ENCODE data around the gene HSD11B1. TPM values are rescaled to one million over a fixed set of nuclear protein-coding genes. Genes with fewer than 3 reads are reported as not detected.

HSD11B1 gene
- total RNA-seq, 1 experiment from 2014 or later = not detected

DNA sequence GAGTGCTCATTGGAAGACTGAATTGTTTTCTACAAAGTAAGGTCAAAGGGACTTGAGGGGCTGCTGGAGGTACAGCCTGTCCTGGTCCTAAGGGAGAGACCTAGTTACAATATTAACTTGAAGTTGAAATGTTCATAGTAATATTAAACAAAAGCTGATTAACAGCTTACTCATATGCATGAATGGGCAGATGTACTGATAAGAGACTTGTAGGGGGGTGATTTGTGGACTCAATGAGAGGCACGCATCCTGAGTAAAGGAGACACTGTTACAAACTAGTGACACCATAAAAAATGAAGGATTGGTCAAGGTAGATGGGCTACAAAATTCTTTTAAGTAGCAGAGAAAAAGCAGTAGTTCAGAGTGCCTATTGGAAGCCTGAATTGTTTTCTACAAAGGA lies 2.7 kb downstream of the HSD11B1 start:
- TF ChIP-seq, protein P1, sequence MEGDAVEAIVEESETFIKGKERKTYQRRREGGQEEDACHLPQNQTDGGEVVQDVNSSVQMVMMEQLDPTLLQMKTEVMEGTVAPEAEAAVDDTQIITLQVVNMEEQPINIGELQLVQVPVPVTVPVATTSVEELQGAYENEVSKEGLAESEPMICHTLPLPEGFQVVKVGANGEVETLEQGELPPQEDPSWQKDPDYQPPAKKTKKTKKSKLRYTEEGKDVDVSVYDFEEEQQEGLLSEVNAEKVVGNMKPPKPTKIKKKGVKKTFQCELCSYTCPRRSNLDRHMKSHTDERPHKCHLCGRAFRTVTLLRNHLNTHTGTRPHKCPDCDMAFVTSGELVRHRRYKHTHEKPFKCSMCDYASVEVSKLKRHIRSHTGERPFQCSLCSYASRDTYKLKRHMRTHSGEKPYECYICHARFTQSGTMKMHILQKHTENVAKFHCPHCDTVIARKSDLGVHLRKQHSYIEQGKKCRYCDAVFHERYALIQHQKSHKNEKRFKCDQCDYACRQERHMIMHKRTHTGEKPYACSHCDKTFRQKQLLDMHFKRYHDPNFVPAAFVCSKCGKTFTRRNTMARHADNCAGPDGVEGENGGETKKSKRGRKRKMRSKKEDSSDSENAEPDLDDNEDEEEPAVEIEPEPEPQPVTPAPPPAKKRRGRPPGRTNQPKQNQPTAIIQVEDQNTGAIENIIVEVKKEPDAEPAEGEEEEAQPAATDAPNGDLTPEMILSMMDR (IDR thresholded peaks at IDR 0.05) = no peak
- TF ChIP-seq TCF7L2 (IDR thresholded peaks at IDR 0.05; ENCODE audit: low read depth, low read length) (no peak), POLR2AphosphoS5 (IDR thresholded peaks at IDR 0.05; ENCODE audit: low read depth, low read length) (no peak)
- Histone ChIP-seq H3K27me3 (ENCODE audit: control insufficient read depth, insufficient read depth, low read length) (no peaks in the 10 kb centered on the region; the same call in none of the 2 replicates), H3K9me3 (ENCODE audit: control insufficient read depth, insufficient read depth, low read depth, low read length) (no peaks in the 10 kb centered on the region), H3K27ac (ENCODE audit: low read length) (no peak overlapping the region), H3K36me3 (ENCODE audit: control insufficient read depth, insufficient read depth, low read length) (no peaks in the 10 kb centered on the region), H3K4me1 (ENCODE audit: control insufficient read depth, insufficient read depth, low read length) (no peaks in the 10 kb centered on the region), H3K4me3 (ENCODE audit: low read depth in 2 of 2, low read length in 2 of 2) (no peak overlapping the region)
- in situ Hi-C loops (cut with HindIII; ENCODE audit: low pct_unique_long_range_greater_than_20kb, low sequenced_read_pairs) = no loop called here
- ChIA-PET CTCF (no interaction called here), POLR2A (no interaction called here)
- BruUV-seq (replicated peaks) = no TSS peak
- ATAC-seq = no peak
- no peak for DNase-seq (ENCODE audit: low read depth, low spot score)
- intact Hi-C loops (cut with micrococcal nuclease; ENCODE audit: unreplicated experiment) = no loop called here

DNA sequence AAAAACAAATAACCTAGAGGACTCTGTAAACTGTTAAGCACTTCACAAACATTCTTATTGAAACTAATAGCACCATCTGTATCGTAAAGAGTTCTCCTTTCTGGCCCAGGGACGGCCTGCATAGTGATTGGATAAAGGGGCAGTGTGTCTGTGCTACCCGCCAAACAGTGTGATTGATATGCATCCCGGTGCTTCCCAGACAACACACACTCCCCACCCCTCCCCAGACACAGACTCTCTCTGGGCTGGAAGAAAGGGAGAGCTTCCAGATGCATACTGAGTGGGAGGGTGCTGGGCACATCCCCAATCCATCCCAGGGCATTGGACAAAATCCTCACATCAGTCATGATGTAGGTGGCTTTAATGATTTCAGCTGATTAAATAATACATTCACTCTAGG lies 3.7 kb downstream of the HSD11B1 start:
- in situ Hi-C loops (cut with HindIII; ENCODE audit: low pct_unique_long_range_greater_than_20kb, low sequenced_read_pairs) = no loop called here
- ChIA-PET POLR2A (no interaction called here), CTCF (no interaction called here)
- no peaks in the 10 kb centered on the region; the same call in none of the 2 replicates for H3K27me3 ChIP-seq (ENCODE audit: control insufficient read depth, insufficient read depth, low read length)
- no peaks in the 10 kb centered on the region for H3K36me3 ChIP-seq (ENCODE audit: control insufficient read depth, insufficient read depth, low read length)
- H3K4me1 ChIP-seq (ENCODE audit: control insufficient read depth, insufficient read depth, low read length) = no peaks in the 10 kb centered on the region
- H3K9me3 ChIP-seq (ENCODE audit: control insufficient read depth, insufficient read depth, low read depth, low read length) = no peaks in the 10 kb centered on the region
- intact Hi-C loops (cut with micrococcal nuclease; ENCODE audit: unreplicated experiment) = no loop called here
- TF ChIP-seq, protein P2, sequence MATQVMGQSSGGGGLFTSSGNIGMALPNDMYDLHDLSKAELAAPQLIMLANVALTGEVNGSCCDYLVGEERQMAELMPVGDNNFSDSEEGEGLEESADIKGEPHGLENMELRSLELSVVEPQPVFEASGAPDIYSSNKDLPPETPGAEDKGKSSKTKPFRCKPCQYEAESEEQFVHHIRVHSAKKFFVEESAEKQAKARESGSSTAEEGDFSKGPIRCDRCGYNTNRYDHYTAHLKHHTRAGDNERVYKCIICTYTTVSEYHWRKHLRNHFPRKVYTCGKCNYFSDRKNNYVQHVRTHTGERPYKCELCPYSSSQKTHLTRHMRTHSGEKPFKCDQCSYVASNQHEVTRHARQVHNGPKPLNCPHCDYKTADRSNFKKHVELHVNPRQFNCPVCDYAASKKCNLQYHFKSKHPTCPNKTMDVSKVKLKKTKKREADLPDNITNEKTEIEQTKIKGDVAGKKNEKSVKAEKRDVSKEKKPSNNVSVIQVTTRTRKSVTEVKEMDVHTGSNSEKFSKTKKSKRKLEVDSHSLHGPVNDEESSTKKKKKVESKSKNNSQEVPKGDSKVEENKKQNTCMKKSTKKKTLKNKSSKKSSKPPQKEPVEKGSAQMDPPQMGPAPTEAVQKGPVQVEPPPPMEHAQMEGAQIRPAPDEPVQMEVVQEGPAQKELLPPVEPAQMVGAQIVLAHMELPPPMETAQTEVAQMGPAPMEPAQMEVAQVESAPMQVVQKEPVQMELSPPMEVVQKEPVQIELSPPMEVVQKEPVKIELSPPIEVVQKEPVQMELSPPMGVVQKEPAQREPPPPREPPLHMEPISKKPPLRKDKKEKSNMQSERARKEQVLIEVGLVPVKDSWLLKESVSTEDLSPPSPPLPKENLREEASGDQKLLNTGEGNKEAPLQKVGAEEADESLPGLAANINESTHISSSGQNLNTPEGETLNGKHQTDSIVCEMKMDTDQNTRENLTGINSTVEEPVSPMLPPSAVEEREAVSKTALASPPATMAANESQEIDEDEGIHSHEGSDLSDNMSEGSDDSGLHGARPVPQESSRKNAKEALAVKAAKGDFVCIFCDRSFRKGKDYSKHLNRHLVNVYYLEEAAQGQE (IDR thresholded peaks at IDR 0.05; ENCODE audit: insufficient read depth in 1 of 2, low read depth in 2 of 2, low read length in 1 of 2) = no peak
- TF ChIP-seq POLR2AphosphoS5 (IDR thresholded peaks at IDR 0.05; ENCODE audit: low read depth, low read length) (no peak), SIN3A (IDR thresholded peaks at IDR 0.05; ENCODE audit: borderline replicate concordance, insufficient read depth, low read depth, low read length) (no peak), TCF7L2 (IDR thresholded peaks at IDR 0.05; ENCODE audit: low read depth, low read length) (no peak)
- TF ChIP-seq, protein P1 (IDR thresholded peaks at IDR 0.05) = no peak
- no peak overlapping the region for H3K27ac ChIP-seq (ENCODE audit: low read length)
- DNase-seq (ENCODE audit: low read depth, low spot score) = no peak
- H3K4me3 ChIP-seq (ENCODE audit: low read depth in 2 of 2, low read length in 2 of 2) = no peak overlapping the region
- ATAC-seq = no peak
- no TSS peak for BruUV-seq (replicated peaks)
